IMR-90 (cell line): Measurements from ENCODE around the gene SEPSECS.

Experiments
- BHLHE40 ChIP-seq: fragments of 150-350 bp; IDR thresholded peaks from 2 replicates; pipeline ENCODE4 v1.6.1; 2016; ENCODE audit warnings: mild to moderate bottlenecking, low read depth, low read length
- CEBPB ChIP-seq: IDR thresholded peaks from 2 replicates; pipeline ENCODE4 v1.6.1; 2012; ENCODE audit warnings: low read depth, low read length, improper control_type of control experiment
- FOS ChIP-seq: fragments of 150-350 bp; IDR thresholded peaks from 2 replicates; pipeline ENCODE4 v1.6.1; 2016; ENCODE audit warnings: low read depth, low read length
- MAFK ChIP-seq: IDR thresholded peaks from 2 replicates; pipeline ENCODE4 v1.6.1; 2012; ENCODE audit warnings: low read depth, low read length, improper control_type of control experiment
- MAZ ChIP-seq: IDR thresholded peaks from 2 replicates; pipeline ENCODE4 v1.6.1; 2012; ENCODE audit warnings: low read depth, mild to moderate bottlenecking, low read length, improper control_type of control experiment, moderate library complexity, borderline replicate concordance
- MXI1 ChIP-seq: IDR thresholded peaks from 2 replicates; pipeline ENCODE4 v1.6.1; 2012; ENCODE audit warnings: low read depth, mild to moderate bottlenecking, low read length, moderate library complexity, borderline replicate concordance
- POLR2A ChIP-seq: IDR thresholded peaks from 2 replicates; pipeline ENCODE4 v1.6.1; 2012; ENCODE audit warnings: mild to moderate bottlenecking, low read depth, low read length
- RAD21 ChIP-seq: IDR thresholded peaks from 2 replicates; pipeline ENCODE4 v1.6.1; 2012; ENCODE audit warnings: low read length, improper control_type of control experiment
- RCOR1 ChIP-seq: IDR thresholded peaks from 2 replicates; pipeline ENCODE4 v1.6.1; 2012; ENCODE audit warnings: mild to moderate bottlenecking, low read length, improper control_type of control experiment; ENCODE audit not compliant: insufficient replicate concordance
- RFX5 ChIP-seq: IDR thresholded peaks from 2 replicates; pipeline ENCODE4 v1.8.0; 2012; ENCODE audit warnings: low read depth, mild to moderate bottlenecking, low read length, moderate library complexity
- SMC3 ChIP-seq: fragments of 150-350 bp; IDR thresholded peaks from 2 replicates; pipeline ENCODE4 v1.6.1; 2016; ENCODE audit warnings: low read depth, mild to moderate bottlenecking, antibody characterized with exemption, low read length, moderate library complexity
- TF ChIP-seq, protein P1 (sequence below): conservative IDR thresholded peaks from 2 replicates; pipeline ENCODE4 v1.5.1; 2012; ENCODE audit warnings: mild to moderate bottlenecking, low read depth, low read length, improper control_type of control experiment
- TF ChIP-seq, protein P2 (sequence below): fragments of 150-350 bp; IDR thresholded peaks from 2 replicates; pipeline ENCODE4 v1.6.1; 2017; ENCODE audit warnings: mild to moderate bottlenecking, antibody characterized with exemption, low read length, low read depth

GRCh38 chr4:25100021-25100555, 60.2 kb downstream of the SEPSECS start:
- TF ChIP-seq, protein P1, sequence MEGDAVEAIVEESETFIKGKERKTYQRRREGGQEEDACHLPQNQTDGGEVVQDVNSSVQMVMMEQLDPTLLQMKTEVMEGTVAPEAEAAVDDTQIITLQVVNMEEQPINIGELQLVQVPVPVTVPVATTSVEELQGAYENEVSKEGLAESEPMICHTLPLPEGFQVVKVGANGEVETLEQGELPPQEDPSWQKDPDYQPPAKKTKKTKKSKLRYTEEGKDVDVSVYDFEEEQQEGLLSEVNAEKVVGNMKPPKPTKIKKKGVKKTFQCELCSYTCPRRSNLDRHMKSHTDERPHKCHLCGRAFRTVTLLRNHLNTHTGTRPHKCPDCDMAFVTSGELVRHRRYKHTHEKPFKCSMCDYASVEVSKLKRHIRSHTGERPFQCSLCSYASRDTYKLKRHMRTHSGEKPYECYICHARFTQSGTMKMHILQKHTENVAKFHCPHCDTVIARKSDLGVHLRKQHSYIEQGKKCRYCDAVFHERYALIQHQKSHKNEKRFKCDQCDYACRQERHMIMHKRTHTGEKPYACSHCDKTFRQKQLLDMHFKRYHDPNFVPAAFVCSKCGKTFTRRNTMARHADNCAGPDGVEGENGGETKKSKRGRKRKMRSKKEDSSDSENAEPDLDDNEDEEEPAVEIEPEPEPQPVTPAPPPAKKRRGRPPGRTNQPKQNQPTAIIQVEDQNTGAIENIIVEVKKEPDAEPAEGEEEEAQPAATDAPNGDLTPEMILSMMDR, result no peak
- TF ChIP-seq FOS (no peak), POLR2A (no peak), BHLHE40 (no peak), MXI1 (no peak), RCOR1 (no peak), MAFK (no peak), RAD21 (no peak), CEBPB (no peak), MAZ (no peak), RFX5 (no peak), SMC3 (no peak)
- TF ChIP-seq, protein P2, sequence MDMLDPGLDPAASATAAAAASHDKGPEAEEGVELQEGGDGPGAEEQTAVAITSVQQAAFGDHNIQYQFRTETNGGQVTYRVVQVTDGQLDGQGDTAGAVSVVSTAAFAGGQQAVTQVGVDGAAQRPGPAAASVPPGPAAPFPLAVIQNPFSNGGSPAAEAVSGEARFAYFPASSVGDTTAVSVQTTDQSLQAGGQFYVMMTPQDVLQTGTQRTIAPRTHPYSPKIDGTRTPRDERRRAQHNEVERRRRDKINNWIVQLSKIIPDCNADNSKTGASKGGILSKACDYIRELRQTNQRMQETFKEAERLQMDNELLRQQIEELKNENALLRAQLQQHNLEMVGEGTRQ, result no peak
